Adrenal gland (tissue), 12 donors: Measurements from ENCODE around the gene HELZ. TPM values are rescaled to one million over a fixed set of nuclear protein-coding genes. Genes with fewer than 3 reads are reported as not detected.
"Not testable (repeated sequence)": the region's sequence is repeated elsewhere in the genome, so short reads cannot be mapped to it uniquely, and the experiment has no call there.

Experiments
- DNase-seq, 7 donors: peaks; one replicate each; pipeline ENCODE4 v3.0.0-alpha.2; 2019 to 2020
- H3K27ac ChIP-seq, 5 donors: fragments of 200-600 bp; sonication (generic) in 4 of 5; 1 replicate in 3 of 5; 2 replicates in 2 of 5; pipeline versions ENCODE4 v1.5.1 to v1.8.0; 2016 to 2020; ENCODE audit warnings: mild to moderate bottlenecking in 1 of 5
- H3K27me3 ChIP-seq: fragments of 200-600 bp; 2 replicates; pipeline ENCODE4 v1.8.0; 2021
- H3K36me3 ChIP-seq, 2 donors: fragments of 200-600 bp; replicated peaks in 1 of 2; 1 replicate in 1 of 2; 2 replicates in 1 of 2; pipeline versions ENCODE4 v1.5.1 to v1.8.0; 2018 to 2022
- H3K4me1 ChIP-seq, 2 donors: fragments of 200-600 bp; replicated peaks in 1 of 2; 1 replicate in 1 of 2; 2 replicates in 1 of 2; pipeline versions ENCODE4 v1.5.1 to v1.8.0; 2018 to 2021
- H3K4me3 ChIP-seq, 4 donors: fragments of 200-600 bp; sonication (generic) in 3 of 4; one replicate each; pipeline ENCODE4 v1.5.1; 2016 to 2018
- H3K9me3 ChIP-seq, 3 donors: fragments of 200-600 bp; sonication (generic) in 1 of 3; replicated peaks in 1 of 3; 1 replicate in 2 of 3; 2 replicates in 1 of 3; pipeline versions ENCODE4 v1.5.1 to v1.8.0; 2016 to 2021
- CTCF ChIP-seq, 6 experiments: fragments of 450-650 bp in 4 of 6; fragments of 200-600 bp in 2 of 6; sonication (generic) in 1 of 6; IDR thresholded peaks; 1 replicate in 5 of 6; 2 replicates in 1 of 6; pipeline versions ENCODE4 v1.5.1 to v1.8.0; 2016 to 2021; ENCODE audit warnings: antibody characterized with exemption in 6 of 6, mild to moderate bottlenecking in 2 of 6, moderate library complexity in 1 of 6
- POLR2A ChIP-seq, 2 donors: fragments of 450-650 bp; IDR thresholded peaks; one replicate each; pipeline ENCODE4 v1.6.1; 2017; ENCODE audit warnings: antibody characterized with exemption in 2 of 2, mild to moderate bottlenecking in 2 of 2, moderate library complexity in 1 of 2
- WGBS, 4 donors: extraction: QIAGEN DNeasy Blood & Tissue Kit in 2 of 4; methylation state at CpG; one replicate each; pipeline versions ENCODE4 v1.1.5 to v1.1.7; 2013 to 2017; 5-methylcytosine and 5-hydroxymethylcytosine counted together
- intact Hi-C, 2 donors: fragments of 100-400 bp; cut with DNase I; formaldehyde crosslinking; loops; one replicate each; pipeline versions ENCODE4 v1.14.1 to v1.15.0; 2022 to 2023
- polyA plus RNA-seq, 3 donors: library from polyadenylated mRNA; stranded (reverse); fragments of 200-250 nt in 2 of 3; fragments of 350-450 nt in 1 of 3; fragmentation: Illumina TruSeq in 1 of 3; extraction: RNeasy Lipid Tissue Mini Kit (QIAGEN cat#74804) in 1 of 3; gene quantifications; one replicate each; pipeline ENCODE4 v1.2.3, GENCODE V29; 2013 to 2014
- total RNA-seq, 9 donors: library from RNA; depleted of rRNA in 4 of 9; stranded (reverse); fragments of >200 nt in 4 of 9; fragments of 120-200 nt in 1 of 9; fragmentation: NEBNext Ultra II Directional in 1 of 9; extraction: Animal tissue kit (Norgen Biotek cat#: 25700) in 1 of 9; gene quantifications; one replicate each; pipeline versions ENCODE4 v1.1.0 to v1.2.4, GENCODE V29; 2013 to 2023
- donor health status: healthy with polysubstance abuse.
- donor health status: Bipolar disorder and iron deficiency.
- donor health status: DM: yes; HTN: yes; CAD: no.
- donor health status: DM: no; HTN: no; CAD: no.
- donor health status: DM: no; HTN: no; CAD: no.
- donor health status: DM: yes; HTN: yes; CAD: no.

The HELZ gene
- total and polyA plus RNA-seq, 12 donors, result 3.1 to 88.0 (median 47.9) TPM

- no peak for DNase-seq
- H3K27me3 ChIP-seq, result no peaks in the 10 kb centered on the region
- TF ChIP-seq POLR2A (IDR thresholded peaks at IDR 0.05) (no peak), CTCF (IDR thresholded peaks at IDR 0.05) (no peak)
- H3K4me1 ChIP-seq, result no peaks in the 10 kb centered on the region
- WGBS, 4 donors, result 83 to 94% (median 91%) methylated on average over 6 of the region's 6 CpGs
- H3K4me3 ChIP-seq, result no peak overlapping the region
- no peaks in the 10 kb centered on the region for H3K9me3 ChIP-seq
- no peak overlapping the region for H3K27ac ChIP-seq
- intact Hi-C loops, result no loop called here
- H3K36me3 ChIP-seq, result peaks cover 0 to 42% of the 10 kb centered on the region in 2 donors
These were observed 96.6 kb downstream of the HELZ start for GRCh38 chr17:67148352-67148751.

DNA sequence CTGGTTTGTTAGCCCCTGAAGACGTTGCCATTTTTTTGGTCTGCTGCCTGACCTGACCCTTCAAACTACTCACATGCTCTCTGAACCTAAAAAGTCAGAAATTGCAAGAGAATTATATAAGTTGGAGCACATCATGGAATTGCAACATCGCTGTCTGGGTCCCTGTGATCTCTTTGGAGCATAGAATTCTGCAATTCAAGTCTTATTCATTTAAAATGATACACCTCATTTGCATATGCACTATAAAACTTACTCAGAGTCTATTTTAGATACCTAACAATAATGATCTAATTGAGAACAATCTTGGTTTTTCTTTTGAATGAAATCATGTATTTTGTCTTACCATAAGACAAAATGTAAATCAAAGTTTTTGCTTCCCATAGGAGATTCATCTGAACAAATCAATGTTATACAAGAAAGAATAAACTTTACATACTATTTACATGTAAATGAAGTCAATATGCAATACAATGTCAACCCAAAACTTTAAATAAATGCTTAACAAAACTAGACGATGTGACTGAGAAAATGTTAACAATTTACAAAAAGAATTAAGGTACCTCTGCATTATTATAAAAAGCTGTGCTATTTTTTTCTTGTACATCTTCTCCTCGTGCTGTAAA lies 99.7 kb downstream of the HELZ start:
- H3K27ac ChIP-seq, result no peak overlapping the region
- no peak overlapping the region for H3K4me3 ChIP-seq
- H3K9me3 ChIP-seq, result no peaks in the 10 kb centered on the region
- peaks cover 3 to 5% of the 10 kb centered on the region in 2 donors for H3K4me1 ChIP-seq
- TF ChIP-seq CTCF (IDR thresholded peaks at IDR 0.05), result no peak
- TF ChIP-seq POLR2A (IDR thresholded peaks at IDR 0.05), result no peak
- no peak for DNase-seq
- peaks cover 0 to 36% of the 10 kb centered on the region in 2 donors for H3K36me3 ChIP-seq
- intact Hi-C loops, result no loop called here
- H3K27me3 ChIP-seq, result no peaks in the 10 kb centered on the region
- WGBS, 4 donors, result 84 to 92% (median 91%) methylated on average over 4 of the region's 4 CpGs

DNA sequence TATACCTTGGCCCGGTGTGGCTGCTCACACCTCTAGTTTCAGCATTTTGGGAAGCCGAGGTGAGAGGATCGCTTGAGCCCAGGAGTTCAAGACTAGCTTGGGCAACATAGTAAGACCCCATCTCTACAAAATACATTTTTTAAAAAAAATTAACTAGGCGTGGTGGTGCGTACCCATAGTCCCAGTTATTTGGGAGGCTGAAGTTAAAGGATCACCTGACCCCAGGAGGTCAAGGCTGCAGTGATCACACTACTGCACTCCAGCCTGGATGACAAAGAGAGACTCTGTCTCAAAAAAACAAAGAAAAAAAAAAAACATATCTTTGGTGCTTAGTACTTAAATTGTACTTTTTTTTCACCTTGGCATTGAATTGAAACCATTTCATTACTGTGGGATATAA lies 101.7 kb downstream of the HELZ start:
- Histone ChIP-seq H3K27ac (no peak overlapping the region), H3K36me3 (peaks cover 0 to 21% of the 10 kb centered on the region in 2 donors), H3K9me3 (no peaks in the 10 kb centered on the region), H3K4me3 (no peak overlapping the region), H3K27me3 (no peaks in the 10 kb centered on the region), H3K4me1 (peaks cover 12 to 16% of the 10 kb centered on the region in 2 donors)
- no peak for TF ChIP-seq CTCF (IDR thresholded peaks at IDR 0.05)
- no peak for TF ChIP-seq POLR2A (IDR thresholded peaks at IDR 0.05)
- no peak for DNase-seq
- WGBS, 4 donors, result 96 to 99% (median 97%) methylated on average over 5 of the region's 5 CpGs
- intact Hi-C loops, result no loop called here

GRCh38 chr17:67142030-67142429 lies 103.0 kb downstream of the HELZ start:
- H3K27ac ChIP-seq, intact Hi-C loops, H3K27me3 ChIP-seq, DNase-seq, H3K4me3 ChIP-seq, H3K9me3 ChIP-seq: not testable (repeated sequence)
- Histone ChIP-seq H3K36me3 (peaks cover 0 to 10% of the 10 kb centered on the region in 2 donors), H3K4me1 (peaks cover 12 to 16% of the 10 kb centered on the region in 2 donors)
- 98 to 100% (median 100%) methylated on average over 1 of the region's 1 CpG for WGBS, 4 donors
